NCI-H446 treated with DMSO at 0.1 percent for 48 hours (cell line): ENCODE results near the gene CIC.

Source experiments
- DNase-seq: peaks from one replicate; lab custom pipeline; 2025; lab: John Stamatoyannopoulos, UW

CIC gene

DNA sequence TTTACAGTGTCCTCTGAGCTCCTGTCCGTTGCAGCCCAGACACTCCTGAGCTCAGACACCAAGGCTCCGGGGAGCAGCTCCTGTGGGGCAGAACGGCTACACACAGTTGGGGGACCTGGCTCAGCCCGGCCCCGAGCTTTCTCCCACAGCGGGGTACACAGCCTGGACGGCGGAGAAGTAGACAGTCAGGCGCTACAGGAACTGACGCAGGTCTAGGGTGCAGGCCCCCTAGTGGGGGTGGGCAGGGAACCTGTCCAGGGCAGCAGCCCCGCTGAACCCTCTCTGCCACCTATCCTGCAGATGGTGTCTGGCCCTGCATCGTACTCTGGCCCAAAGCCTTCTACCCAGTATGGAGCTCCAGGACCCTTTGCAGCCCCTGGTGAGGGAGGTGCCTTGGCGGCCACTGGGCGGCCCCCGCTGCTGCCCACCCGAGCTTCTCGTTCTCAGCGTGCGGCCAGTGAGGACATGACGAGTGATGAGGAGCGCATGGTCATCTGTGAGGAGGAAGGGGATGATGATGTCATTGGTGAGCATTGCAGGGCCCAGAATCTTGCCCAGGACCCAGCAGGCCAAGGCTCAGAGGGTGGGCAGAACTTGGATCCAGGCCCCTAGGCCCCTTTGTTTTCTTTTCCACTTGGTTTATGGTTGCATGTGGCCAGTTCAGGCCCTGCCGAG lies 20.0 kb downstream of the CIC start:
- no peak for DNase-seq

DNA sequence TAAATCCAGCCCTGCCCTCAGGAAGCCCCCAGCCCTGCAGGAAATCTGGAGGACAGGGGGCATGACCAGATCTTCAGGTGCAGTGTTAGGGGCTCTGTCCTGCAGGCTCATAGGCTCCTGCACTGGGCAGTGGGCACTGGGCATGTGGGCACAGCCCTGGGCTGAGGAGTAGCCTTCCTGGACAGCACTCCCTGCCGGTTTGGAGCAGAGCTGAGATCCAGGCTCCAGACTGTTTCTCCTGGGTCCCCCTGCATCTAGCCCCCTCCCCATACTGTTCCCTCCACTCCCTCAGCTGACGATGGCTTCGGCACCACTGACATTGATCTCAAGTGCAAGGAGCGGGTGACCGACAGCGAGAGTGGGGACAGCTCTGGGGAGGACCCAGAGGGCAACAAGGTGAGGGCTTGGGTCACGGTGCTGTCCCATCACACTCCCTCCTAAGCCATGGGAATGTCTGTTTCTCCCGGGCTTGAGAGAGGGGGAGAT lies 20.5 kb downstream of the CIC start:
- DNase-seq, result no peak

DNA sequence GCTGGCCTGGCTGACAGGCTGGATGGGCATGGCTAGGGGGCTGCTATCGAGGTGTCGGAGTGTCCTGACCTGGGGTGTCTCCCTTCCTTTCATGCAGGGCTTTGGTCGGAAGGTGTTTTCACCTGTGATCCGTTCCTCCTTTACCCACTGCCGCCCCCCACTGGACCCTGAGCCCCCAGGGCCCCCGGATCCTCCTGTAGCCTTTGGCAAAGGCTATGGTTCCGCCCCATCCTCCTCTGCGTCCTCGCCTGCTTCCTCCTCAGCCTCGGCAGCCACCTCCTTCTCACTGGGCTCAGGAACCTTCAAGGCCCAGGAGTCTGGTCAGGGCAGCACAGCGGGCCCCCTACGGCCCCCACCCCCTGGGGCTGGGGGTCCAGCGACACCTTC lies 21.1 kb downstream of the CIC start:
- no peak for DNase-seq

DNA sequence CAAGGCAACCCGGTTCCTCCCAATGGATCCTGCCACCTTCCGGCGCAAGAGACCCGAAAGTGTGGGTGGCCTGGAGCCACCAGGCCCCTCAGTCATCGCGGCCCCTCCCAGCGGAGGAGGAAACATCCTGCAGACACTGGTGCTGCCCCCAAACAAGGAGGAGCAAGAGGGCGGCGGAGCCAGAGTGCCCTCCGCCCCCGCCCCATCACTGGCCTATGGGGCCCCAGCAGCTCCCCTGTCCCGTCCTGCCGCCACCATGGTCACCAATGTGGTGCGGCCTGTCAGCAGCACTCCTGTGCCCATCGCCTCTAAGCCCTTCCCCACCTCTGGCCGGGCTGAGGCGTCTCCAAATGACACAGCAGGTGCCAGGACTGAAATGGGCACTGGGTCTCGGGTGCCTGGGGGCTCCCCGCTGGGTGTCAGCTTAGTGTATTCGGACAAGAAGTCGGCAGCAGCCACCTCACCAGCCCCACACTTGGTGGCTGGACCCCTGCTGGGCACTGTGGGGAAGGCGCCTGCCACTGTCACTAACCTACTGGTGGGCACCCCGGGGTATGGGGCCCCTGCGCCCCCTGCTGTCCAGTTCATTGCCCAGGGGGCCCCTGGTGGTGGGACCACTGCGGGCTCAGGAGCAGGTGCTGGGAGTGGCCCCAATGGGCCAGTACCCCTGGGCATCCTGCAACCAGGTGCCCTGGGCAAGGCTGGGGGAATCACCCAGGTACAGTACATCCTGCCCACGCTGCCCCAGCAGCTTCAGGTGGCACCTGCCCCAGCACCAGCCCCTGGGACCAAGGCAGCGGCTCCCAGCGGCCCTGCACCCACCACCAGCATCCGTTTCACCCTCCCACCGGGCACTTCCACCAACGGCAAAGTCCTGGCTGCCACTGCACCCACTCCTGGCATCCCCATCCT lies 21.7 kb downstream of the CIC start:
- no peak for DNase-seq

DNA sequence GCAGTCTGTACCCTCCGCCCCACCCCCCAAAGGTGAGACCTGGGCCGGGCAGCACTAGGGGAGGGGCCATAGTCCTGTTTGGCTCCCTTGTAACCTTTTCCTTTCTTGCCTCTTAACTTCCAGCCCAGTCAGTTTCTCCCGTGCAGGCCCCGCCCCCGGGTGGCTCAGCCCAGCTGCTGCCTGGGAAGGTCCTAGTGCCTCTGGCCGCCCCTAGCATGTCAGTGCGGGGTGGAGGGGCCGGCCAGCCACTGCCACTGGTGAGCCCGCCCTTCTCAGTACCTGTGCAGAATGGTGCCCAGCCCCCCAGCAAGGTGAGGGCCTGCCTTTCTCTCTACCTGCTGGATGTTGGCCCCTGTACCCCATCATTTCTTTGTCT lies 22.4 kb downstream of the CIC start:
- no peak for DNase-seq

DNA sequence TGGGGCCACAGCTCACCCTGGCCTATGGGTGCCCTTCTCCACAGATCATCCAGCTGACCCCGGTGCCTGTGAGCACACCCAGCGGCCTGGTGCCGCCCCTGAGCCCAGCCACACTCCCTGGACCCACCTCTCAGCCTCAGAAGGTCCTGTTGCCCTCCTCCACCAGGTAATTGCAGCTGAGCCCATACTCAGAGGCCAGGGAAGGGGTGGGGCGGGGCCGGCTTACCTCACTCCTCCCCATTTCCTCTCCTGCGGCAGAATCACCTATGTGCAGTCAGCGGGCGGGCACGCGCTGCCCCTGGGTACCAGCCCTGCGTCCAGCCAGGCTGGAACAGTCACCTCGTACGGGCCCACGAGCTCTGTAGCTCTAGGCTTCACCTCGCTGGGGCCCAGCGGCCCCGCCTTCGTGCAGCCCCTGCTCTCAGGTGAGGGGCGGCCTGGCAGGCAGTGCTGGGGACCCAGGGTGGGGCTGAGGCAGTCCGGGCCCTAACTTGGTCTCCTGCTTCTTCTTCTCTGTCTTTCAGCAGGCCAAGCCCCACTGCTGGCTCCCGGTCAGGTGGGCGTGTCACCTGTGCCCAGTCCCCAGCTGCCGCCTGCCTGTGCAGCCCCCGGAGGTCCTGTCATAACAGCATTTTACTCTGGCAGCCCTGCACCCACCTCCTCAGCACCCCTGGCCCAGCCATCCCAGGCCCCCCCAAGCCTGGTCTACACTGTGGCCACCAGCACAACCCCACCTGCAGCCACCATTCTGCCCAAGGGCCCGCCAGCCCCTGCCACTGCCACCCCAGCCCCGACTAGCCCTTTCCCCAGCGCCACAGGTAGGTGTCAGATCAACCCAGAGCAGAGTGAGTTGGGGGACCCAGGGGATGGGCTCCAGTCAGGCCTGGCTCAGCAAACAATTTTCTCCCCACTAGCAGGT lies 23.2 kb downstream of the CIC start:
- DNase-seq, result no peak

DNA sequence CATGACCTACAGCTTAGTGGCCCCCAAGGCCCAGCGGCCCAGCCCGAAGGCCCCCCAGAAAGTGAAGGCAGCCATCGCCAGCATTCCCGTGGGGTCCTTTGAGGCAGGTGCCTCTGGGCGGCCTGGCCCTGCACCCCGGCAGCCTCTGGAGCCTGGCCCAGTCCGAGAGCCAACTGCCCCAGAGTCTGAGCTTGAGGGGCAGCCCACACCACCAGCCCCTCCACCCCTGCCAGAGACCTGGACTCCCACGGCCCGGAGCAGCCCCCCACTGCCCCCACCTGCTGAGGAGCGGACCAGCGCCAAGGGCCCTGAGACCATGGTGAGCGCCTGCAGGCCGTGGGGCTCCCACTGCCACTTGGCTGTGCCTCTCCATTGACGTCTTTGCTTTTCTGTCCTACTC lies 23.9 kb downstream of the CIC start:
- no peak for DNase-seq

DNA sequence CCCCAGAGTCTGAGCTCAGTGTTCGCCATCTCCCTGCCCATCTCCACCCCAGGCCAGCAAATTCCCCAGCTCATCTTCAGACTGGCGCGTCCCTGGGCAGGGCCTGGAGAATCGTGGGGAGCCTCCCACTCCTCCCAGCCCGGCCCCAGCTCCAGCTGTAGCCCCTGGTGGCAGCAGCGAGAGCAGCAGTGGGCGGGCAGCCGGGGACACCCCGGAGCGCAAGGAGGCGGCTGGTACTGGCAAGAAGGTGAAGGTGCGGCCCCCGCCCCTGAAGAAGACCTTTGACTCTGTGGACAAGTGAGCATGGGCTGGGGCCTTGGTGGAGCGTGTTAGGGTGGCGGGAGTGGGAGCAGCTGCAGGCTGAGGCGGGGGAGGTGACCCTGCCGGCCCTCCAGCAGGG lies 24.5 kb downstream of the CIC start:
- DNase-seq, result no peak

DNA sequence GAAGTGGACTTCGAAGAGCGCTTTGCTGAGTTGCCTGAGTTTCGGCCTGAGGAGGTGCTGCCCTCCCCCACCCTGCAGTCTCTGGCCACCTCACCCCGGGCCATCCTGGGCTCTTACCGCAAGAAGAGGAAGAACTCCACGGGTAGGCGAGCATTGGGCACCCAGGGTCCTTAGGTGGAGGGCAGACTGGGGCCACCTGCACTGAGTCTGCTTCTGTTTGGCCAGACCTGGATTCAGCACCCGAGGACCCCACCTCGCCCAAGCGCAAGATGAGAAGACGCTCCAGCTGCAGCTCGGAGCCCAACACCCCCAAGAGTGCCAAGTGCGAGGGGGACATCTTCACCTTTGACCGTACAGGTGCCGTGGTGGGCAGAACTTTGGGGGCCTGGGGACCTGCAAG lies 24.9 kb downstream of the CIC start:
- DNase-seq, result no peak

DNA sequence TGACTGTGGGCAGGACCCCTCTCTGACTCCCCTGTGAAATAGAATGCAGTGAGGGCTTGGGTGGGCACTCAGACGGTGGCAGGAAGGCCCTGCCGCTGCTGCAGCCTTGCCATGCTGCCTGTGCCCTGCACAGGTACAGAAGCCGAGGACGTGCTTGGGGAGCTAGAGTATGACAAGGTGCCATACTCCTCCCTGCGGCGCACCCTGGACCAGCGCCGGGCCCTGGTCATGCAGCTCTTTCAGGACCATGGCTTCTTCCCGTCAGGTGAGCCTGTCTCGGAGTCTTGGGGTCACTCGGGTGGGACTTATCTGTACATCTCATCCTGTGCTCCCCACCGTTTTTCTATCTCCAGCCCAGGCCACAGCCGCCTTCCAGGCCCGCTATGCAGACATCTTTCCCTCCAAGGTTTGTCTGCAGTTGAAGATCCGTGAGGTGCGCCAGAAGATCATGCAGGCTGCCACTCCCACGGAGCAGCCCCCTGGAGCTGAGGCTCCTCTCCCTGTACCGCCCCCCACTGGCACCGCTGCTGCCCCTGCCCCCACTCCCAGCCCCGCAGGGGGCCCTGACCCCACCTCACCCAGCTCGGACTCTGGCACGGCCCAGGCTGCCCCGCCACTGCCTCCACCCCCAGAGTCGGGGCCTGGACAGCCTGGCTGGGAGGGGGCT lies 25.6 kb downstream of the CIC start:
- DNase-seq, result no peak

DNA sequence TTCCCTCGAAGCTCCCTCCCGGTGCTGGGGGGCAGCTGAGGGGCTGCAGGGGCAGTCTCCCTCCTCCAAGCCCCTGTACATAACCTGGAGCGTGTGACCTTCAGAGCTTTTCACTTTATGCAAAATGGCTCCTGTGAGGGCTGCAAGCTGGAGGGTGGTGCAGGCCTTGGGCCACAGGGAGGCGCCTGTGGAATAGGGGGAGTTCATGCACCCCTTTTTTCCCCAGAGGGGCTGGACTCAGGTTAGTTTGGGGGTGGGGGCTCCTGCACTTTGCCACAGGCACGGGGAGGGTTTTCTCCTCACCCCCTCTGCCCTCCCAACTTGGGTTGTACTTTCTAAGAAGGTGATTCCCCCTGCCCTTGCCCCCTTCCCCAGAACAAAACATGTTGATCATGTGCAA lies 26.3 kb downstream of the CIC start:
- DNase-seq, result no peak

DNA sequence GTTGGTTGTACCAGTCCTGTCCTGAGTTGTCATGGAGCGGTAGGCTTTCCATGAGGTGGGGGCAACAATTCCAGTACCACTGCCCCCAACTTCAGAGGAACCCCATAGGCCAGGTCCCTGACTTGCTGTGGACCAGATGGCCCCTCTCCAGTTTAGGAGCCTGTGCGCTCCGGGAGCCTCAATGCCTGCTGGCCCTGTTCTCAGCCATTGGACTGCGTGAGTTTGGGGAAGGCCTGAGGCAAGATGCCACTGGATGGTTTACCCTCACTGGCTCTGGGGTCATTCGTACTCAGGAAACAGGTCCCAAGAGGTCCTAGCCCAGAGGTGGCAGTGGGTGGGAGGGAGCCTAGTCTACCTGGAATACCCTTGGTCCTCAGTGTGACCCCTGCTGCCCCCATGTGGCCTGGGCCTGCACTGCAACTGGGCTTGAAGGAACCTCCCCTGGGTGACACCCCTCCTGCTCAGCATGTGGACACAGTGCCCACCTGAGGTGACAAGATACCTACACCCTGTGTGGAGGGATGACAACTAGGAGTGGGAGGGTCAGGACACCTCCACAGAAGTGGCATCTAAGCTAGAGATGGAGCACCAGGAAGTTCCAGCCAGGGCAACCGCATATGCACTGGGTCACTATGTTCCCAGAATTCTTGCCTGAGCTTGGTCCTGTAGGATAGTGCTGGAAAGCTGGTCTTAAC lies 26.9 kb downstream of the CIC start:
- DNase-seq, result no peak

DNA sequence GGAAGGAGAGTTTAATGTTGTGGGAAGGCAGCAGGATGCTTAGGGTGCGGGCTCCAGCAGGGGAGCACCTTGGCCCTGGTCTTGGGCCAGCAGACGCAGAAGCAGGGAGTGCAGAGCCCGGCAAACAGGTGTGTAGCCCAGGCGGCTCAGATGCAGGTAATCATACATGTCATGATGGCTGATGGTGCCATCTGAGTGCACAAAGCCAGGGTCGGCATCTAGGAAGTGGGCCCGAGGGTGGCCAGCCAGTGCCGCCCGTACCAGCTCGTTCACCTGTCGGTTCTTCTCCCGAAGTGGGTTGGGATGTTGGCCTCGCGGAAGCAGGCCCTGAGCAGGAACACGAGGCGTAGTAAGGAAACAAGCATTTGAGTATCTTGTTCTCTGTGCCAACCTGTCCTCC lies 28.0 kb downstream of the CIC start:
- DNase-seq, result no peak

DNA sequence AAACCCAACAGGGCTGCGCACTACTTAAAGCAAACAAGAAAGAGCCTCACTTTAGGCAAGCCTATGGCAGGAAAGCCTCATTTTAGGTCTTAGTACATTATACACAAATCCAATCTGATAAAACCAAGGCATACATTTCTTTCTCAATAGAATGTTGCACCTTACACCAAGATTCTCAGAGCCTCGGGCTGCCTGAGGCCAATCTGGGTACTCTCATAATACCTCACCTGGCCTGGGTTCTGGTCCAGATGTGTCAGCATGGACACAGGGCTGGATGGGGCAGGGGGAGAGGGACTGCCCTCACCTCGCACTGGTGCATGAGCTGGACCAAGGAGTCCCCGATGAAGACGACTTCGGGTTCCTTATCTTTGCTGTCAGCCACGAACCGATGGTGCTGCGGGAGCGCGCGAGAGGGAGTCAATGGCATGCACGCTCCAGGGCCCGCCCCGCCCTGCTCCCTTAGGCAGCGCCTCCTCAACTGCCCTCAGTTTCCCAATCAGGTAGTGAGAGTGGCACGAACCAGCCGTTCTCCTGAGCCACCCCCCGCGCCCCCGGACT lies 32.7 kb downstream of the CIC start, which contains the start of gene PRR19:
TSS of gene PRR19 (plus strand) at position 487 of the 558 bp plus-strand sequence. CDS start 7,453 bp downstream, outside the sequence.
- DNase-seq, result no peak

DNA sequence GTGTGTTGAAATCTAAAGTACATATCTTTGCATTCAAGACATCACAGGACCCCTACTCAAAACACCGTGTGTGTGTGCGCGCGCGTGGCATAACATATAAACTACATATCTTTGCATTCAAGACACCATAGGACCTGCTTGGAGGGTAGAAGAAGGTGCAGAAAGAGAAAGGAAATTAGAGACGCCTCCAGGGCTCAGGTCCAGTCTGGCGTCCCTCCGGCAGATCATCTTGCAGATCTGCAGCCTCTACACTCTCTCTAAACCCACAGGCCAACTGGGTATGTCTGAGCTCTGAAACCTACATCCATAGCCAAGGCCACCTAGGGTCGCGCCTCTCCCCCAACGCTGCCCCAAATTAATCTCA lies 34.0 kb downstream of the CIC start:
- DNase-seq, result no peak

DNA sequence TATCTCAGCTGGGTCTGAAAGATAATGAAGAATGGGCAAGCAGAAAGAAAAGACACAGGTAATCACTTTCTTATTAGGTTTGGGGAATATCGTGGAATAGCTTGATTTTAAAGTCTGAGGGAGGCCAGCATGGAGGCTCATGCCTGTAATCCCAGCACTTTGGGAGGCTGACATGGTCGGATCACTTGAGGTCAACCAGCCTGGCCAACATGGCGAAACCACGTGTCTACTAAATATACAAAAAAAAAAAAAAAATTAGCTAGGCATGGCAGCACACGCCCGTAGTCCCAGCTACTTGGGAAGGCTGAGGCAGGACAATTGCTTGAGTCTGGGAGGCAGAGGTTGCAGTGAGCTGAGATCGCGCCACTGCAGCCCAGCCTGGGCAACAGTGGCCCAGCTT lies 34.8 kb downstream of the CIC start:
- no peak for DNase-seq

DNA sequence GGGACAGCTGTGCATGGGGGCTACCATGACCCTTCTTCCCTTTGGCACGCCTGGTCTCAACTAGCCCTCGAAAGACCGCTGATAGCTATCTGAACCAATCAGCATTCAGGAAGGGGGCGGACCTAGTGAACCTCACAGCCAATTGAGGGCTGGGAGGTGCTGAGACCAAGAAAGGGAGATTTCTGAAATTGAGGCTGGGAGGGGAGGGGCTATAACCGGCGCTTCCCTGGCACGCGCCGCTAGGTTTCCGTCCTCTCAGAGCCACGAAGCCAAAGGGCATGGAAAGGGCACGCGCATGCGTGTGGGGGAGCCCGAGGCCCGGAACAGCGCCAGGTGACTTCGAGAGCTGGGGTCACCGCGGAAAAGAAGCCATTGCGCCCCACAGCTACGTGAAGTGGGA lies 37.6 kb downstream of the CIC start:
- no peak for DNase-seq

DNA sequence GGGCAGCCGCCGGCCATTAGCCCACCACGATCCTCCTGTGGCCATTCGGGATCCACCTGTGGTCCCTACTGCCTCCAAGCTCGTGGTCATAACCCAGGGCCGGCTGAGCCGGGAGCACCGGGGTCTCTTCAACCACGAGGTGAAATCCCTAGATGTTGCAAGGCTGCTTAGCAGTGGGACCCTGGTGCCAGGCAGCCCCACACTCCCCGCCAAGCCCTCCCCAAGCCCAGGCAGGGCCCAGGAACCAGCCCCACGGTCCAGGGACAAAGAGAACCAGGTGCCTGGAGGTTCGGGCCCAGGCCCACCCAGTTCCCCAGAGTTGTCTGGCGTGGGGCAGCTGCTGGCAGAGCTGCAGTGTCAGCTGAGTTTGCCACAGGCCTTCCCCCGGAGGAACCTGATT lies 40.6 kb downstream of the CIC start:
- no peak for DNase-seq

DNA sequence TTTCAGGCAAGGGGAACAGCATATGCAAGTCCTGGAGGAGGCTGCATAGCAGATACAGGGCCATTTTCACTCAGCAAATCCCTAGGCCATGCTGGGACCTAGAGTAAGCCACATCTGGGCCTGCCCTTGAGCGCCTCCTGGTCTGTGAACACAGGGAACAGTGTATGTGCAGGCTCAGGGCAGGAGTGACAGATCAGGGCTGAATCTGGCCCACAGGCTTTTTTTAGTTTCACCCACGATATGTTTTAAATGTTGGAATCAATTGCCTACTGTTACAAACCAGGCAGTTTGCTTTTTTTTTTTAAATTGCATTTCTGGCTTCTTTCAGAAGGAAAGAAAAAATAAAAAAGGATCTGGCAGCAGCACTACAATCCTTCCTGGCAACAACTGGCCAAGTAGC lies 42.6 kb downstream of the CIC start:
- DNase-seq, result no peak

DNA sequence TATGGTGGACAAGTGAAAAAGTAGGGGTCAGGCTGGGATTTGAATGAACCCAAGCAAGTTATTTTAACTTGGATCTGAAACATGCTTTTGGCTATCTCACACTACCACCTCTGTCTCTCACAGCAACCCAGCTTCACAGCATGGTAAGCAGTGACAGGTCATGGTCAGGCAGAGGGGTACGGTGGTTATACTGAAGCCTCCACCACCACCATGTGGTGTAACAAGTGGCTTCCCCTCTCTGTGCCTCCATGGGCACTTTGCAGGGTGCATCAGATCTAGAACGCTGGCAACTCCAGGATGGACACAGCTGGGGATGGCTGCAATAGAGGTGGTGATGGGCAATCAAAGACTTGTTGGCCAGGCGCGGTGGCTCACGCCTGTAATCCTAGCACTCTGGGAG lies 43.3 kb downstream of the CIC start:
- DNase-seq, result no peak
